ENCODE results near the gene SPPL2B.
"Not testable (repeated sequence)": the region's sequence is repeated elsewhere in the genome, so short reads cannot be mapped to it uniquely, and the experiment has no call there.

Gene SPPL2B

GRCh38 chr19:2382530-2383222, 54.2 kb downstream of the SPPL2B start:
- DNase-seq, result no peak

- DNase-seq, result peak; percentile 13
These were observed 56.7 kb downstream of the SPPL2B start for GRCh38 chr19:2385053-2385721.

- no peak for DNase-seq
These were observed 59.1 kb downstream of the SPPL2B start for GRCh38 chr19:2387367-2388288.

GRCh38 chr19:2389594-2389993, 61.1 kb downstream of the SPPL2B start:
- DNase-seq, result no peak

- DNase-seq, result peak; percentile 55
These were observed 62.7 kb downstream of the SPPL2B start for GRCh38 chr19:2391118-2391725.

GRCh38 chr19:2392366-2392765, 63.9 kb downstream of the SPPL2B start:
- DNase-seq, result no peak

GRCh38 chr19:2392899-2393298, 64.4 kb downstream of the SPPL2B start:
- DNase-seq, result not testable (repeated sequence)

- DNase-seq, result no peak
These were observed 65.6 kb downstream of the SPPL2B start for GRCh38 chr19:2394054-2394441.

- no peak for DNase-seq
These were observed 66.2 kb downstream of the SPPL2B start for GRCh38 chr19:2394442-2395292.

- DNase-seq, result not testable (repeated sequence)
These were observed 66.9 kb downstream of the SPPL2B start for GRCh38 chr19:2395293-2395829.

- DNase-seq, result not testable (repeated sequence)
These were observed 68.7 kb downstream of the SPPL2B start for GRCh38 chr19:2397173-2397572.

- no peak for DNase-seq
These were observed 70.3 kb downstream of the SPPL2B start for GRCh38 chr19:2398735-2399305.

GRCh38 chr19:2399582-2399981, 71.1 kb downstream of the SPPL2B start:
- no peak for DNase-seq
